Measurements from ENCODE around the gene PYGO2. TPM values are rescaled to one million over a fixed set of nuclear protein-coding genes. Genes with fewer than 3 reads are reported as not detected.
A peak's percentile ranks its signal among the peaks of the same experiment; 100 is the strongest.

The PYGO2 gene
- total RNA-seq, 1 experiment from 2014 or later: 37.4 TPM

- no peak; the same call in 1 of the 2 replicates for TF ChIP-seq E2F5 (CRISPR knock-in tag; IDR thresholded peaks at IDR 0.05)
- no peak for TF ChIP-seq GTF2I (CRISPR knock-in tag; conservative IDR thresholded peaks at IDR 0.05)
- TF ChIP-seq ZNF281 (CRISPR knock-in tag; IDR thresholded peaks at IDR 0.05): no peak
- TF ChIP-seq TEAD1 (CRISPR knock-in tag; IDR thresholded peaks at IDR 0.05): no peak
- no peak for TF ChIP-seq ZNF512 (CRISPR knock-in tag; IDR thresholded peaks at IDR 0.05; ENCODE audit: borderline replicate concordance)
- TF ChIP-seq EMX1 (CRISPR knock-in tag; IDR thresholded peaks at IDR 0.05): no peak
- no peak for TF ChIP-seq ZBTB43 (CRISPR knock-in tag; IDR thresholded peaks at IDR 0.05)
- TF ChIP-seq TCF7 (CRISPR knock-in tag; IDR thresholded peaks at IDR 0.05; ENCODE audit: low read depth): no peak
- peak; percentile 96 for TF ChIP-seq NFYB (CRISPR knock-in tag; conservative IDR thresholded peaks at IDR 0.05; ENCODE audit: low read depth)
- no peak for TF ChIP-seq OVOL2 (CRISPR knock-in tag; IDR thresholded peaks at IDR 0.05; ENCODE audit: borderline replicate concordance)
- TF ChIP-seq FOXP1 (CRISPR knock-in tag; IDR thresholded peaks at IDR 0.05; ENCODE audit: borderline replicate concordance): peak; percentile 58; the same call in 1 of the 2 replicates
- TF ChIP-seq ZNF416 (CRISPR knock-in tag; IDR thresholded peaks at IDR 0.05): no peak
- TF ChIP-seq CREB1 (CRISPR knock-in tag; IDR thresholded peaks at IDR 0.05): 0 out of 2 replicates have a peak, but pooled peaks have one; percentile 41
- TF ChIP-seq MAX (CRISPR knock-in tag; IDR thresholded peaks at IDR 0.05): peak; percentile 93
- TF ChIP-seq NFE2L1 (CRISPR knock-in tag; IDR thresholded peaks at IDR 0.05): no peak; the same call in 1 of the 2 replicates
- TF ChIP-seq PRDM15 (CRISPR knock-in tag; IDR thresholded peaks at IDR 0.05): 0 out of 2 replicates have a peak, but pooled peaks have one; percentile 9
- TF ChIP-seq, protein P1, sequence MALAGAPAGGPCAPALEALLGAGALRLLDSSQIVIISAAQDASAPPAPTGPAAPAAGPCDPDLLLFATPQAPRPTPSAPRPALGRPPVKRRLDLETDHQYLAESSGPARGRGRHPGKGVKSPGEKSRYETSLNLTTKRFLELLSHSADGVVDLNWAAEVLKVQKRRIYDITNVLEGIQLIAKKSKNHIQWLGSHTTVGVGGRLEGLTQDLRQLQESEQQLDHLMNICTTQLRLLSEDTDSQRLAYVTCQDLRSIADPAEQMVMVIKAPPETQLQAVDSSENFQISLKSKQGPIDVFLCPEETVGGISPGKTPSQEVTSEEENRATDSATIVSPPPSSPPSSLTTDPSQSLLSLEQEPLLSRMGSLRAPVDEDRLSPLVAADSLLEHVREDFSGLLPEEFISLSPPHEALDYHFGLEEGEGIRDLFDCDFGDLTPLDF (CRISPR knock-in tag; IDR thresholded peaks at IDR 0.05): no peak
- TF ChIP-seq, protein P2, sequence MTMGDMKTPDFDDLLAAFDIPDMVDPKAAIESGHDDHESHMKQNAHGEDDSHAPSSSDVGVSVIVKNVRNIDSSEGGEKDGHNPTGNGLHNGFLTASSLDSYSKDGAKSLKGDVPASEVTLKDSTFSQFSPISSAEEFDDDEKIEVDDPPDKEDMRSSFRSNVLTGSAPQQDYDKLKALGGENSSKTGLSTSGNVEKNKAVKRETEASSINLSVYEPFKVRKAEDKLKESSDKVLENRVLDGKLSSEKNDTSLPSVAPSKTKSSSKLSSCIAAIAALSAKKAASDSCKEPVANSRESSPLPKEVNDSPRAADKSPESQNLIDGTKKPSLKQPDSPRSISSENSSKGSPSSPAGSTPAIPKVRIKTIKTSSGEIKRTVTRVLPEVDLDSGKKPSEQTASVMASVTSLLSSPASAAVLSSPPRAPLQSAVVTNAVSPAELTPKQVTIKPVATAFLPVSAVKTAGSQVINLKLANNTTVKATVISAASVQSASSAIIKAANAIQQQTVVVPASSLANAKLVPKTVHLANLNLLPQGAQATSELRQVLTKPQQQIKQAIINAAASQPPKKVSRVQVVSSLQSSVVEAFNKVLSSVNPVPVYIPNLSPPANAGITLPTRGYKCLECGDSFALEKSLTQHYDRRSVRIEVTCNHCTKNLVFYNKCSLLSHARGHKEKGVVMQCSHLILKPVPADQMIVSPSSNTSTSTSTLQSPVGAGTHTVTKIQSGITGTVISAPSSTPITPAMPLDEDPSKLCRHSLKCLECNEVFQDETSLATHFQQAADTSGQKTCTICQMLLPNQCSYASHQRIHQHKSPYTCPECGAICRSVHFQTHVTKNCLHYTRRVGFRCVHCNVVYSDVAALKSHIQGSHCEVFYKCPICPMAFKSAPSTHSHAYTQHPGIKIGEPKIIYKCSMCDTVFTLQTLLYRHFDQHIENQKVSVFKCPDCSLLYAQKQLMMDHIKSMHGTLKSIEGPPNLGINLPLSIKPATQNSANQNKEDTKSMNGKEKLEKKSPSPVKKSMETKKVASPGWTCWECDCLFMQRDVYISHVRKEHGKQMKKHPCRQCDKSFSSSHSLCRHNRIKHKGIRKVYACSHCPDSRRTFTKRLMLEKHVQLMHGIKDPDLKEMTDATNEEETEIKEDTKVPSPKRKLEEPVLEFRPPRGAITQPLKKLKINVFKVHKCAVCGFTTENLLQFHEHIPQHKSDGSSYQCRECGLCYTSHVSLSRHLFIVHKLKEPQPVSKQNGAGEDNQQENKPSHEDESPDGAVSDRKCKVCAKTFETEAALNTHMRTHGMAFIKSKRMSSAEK (CRISPR knock-in tag; IDR thresholded peaks at IDR 0.05; ENCODE audit: borderline replicate concordance): no peak
- TF ChIP-seq ZNF396 (CRISPR knock-in tag; IDR thresholded peaks at IDR 0.05; ENCODE audit: borderline replicate concordance): no peak
- no peak for TF ChIP-seq SMAD4 (CRISPR knock-in tag; IDR thresholded peaks at IDR 0.05)
- no peak for TF ChIP-seq PREB (CRISPR knock-in tag; IDR thresholded peaks at IDR 0.05; ENCODE audit: borderline replicate concordance)
These were observed 12.7 kb upstream of the PYGO2 start, which contains the start of gene CKS1B (continued) for GRCh38 chr1:154974102-154974807.

Measured in WTC11 (cell line).